Gastrocnemius medialis (tissue), 4 donors: ENCODE results near the gene SPR. TPM values are rescaled to one million over a fixed set of nuclear protein-coding genes. Genes with fewer than 3 reads are reported as not detected.

Source experiments
- ATAC-seq, 2 donors: fragments of 150-250 bp; one replicate each; pipeline ENCODE4 v1.9.1; 2016
- DNase-seq, 2 donors: peaks; one replicate each; pipeline ENCODE4 v3.0.0-alpha.2; 2019
- H3K27ac ChIP-seq, 4 donors: fragments of 200-600 bp; sonication (generic); 1 replicate in 1 of 4; 2 replicates in 3 of 4; pipeline ENCODE4 v1.5.1; 2016 to 2018; ENCODE audit warnings: mild to moderate bottlenecking in 2 of 4, moderate library complexity in 1 of 4
- H3K27me3 ChIP-seq, 3 donors: fragments of 200-600 bp; sonication (generic) in 2 of 3; 1 replicate in 1 of 3; 2 replicates in 2 of 3; pipeline versions ENCODE4 v1.5.1 to v1.6.0; 2016 to 2019; ENCODE audit warnings: mild to moderate bottlenecking in 1 of 3, moderate library complexity in 1 of 3
- H3K36me3 ChIP-seq, 2 donors: fragments of 200-600 bp; sonication (generic) in 1 of 2; one replicate each; pipeline ENCODE4 v1.5.1; 2017 to 2018
- H3K4me1 ChIP-seq, 2 donors: fragments of 200-600 bp; sonication (generic) in 1 of 2; one replicate each; pipeline ENCODE4 v1.5.1; 2016 to 2017; ENCODE audit warnings: mild to moderate bottlenecking in 2 of 2
- H3K4me3 ChIP-seq, 4 donors: fragments of 200-600 bp; sonication (generic) in 3 of 4; 1 replicate in 1 of 4; 2 replicates in 3 of 4; pipeline ENCODE4 v1.5.1; 2016 to 2019; ENCODE audit warnings: mild to moderate bottlenecking in 2 of 4
- H3K9me3 ChIP-seq, 3 donors: fragments of 200-600 bp; sonication (generic) in 2 of 3; 1 replicate in 1 of 3; 2 replicates in 2 of 3; pipeline ENCODE4 v1.5.1; 2016 to 2019
- CTCF ChIP-seq, 5 experiments: fragments of 450-650 bp in 3 of 5; fragments of 200-600 bp in 2 of 5; sonication (generic) in 2 of 5; IDR thresholded peaks in 4 of 5; conservative IDR thresholded peaks in 1 of 5; 1 replicate in 4 of 5; 2 replicates in 1 of 5; pipeline ENCODE4 v1.5.1; 2016 to 2019; ENCODE audit warnings: antibody characterized with exemption in 5 of 5, mild to moderate bottlenecking in 3 of 5, moderate library complexity in 3 of 5
- POLR2A ChIP-seq, 2 donors: fragments of 450-650 bp; IDR thresholded peaks; one replicate each; pipeline ENCODE4 v1.6.1; 2017; ENCODE audit warnings: antibody characterized with exemption in 2 of 2, mild to moderate bottlenecking in 2 of 2, moderate library complexity in 2 of 2
- in situ Hi-C, 4 donors: fragments of 200-750 bp; cut with MboI; loops; one replicate each; pipeline versions ENCODE4 v1.15.0 to v1.8.0; 2017; ENCODE audit warnings: low sequenced_read_pairs in 4 of 4
- intact Hi-C: fragments of 100-400 bp; cut with DNase I; formaldehyde crosslinking; loops from one replicate; pipeline ENCODE4 v1.15.1; 2023; ENCODE audit warnings: low total_unique reads
- total RNA-seq, 4 donors: library from RNA; depleted of rRNA; stranded (reverse); fragments of >200 nt; gene quantifications; one replicate each; pipeline versions ENCODE4 v1.1.0 to v1.2.3, GENCODE V29; 2016

The SPR gene
- total RNA-seq, 4 donors from 2014 or later: 22.8 to 71.0 (median 33.6) TPM

- intact Hi-C loops (no loop called here), in situ Hi-C loops (no loop called here)
- Histone ChIP-seq H3K4me3 (no peak overlapping the region), H3K27me3 (peaks cover 4 to 11% (median 8%) of the 10 kb centered on the region in 3 donors), H3K4me1 (peaks cover 0 to 8% of the 10 kb centered on the region in 2 donors), H3K36me3 (no peaks in the 10 kb centered on the region), H3K9me3 (no peaks in the 10 kb centered on the region), H3K27ac (no peak overlapping the region)
- ATAC-seq: no peak
- TF ChIP-seq CTCF (IDR thresholded peaks at IDR 0.05 in 4 of 5, conservative IDR thresholded peaks at IDR 0.05 in 1 of 5) (no peak), POLR2A (IDR thresholded peaks at IDR 0.05) (no peak)
- no peak for DNase-seq
Measured at GRCh38 chr2:72864500-72864899, 22.7 kb upstream of the SPR start.

- H3K27me3 ChIP-seq: peaks cover 0 to 3% (median 0%) of the 10 kb centered on the region in 3 donors
Measured at GRCh38 chr2:72871060-72871459, 16.1 kb upstream of the SPR start.

GRCh38 chr2:72871880-72872279, 15.3 kb upstream of the SPR start:
- no peaks in the 10 kb centered on the region for H3K36me3 ChIP-seq
- no peak for TF ChIP-seq CTCF (IDR thresholded peaks at IDR 0.05 in 4 of 5, conservative IDR thresholded peaks at IDR 0.05 in 1 of 5)
- TF ChIP-seq POLR2A (IDR thresholded peaks at IDR 0.05): no peak
- in situ Hi-C loops (no loop called here), intact Hi-C loops (no loop called here)
- DNase-seq (no peak), ATAC-seq (no peak)
- no peaks in the 10 kb centered on the region for H3K9me3 ChIP-seq
- no peaks in the 10 kb centered on the region for H3K4me1 ChIP-seq
- peaks cover 0 to 3% (median 0%) of the 10 kb centered on the region in 3 donors for H3K27me3 ChIP-seq
- no peak overlapping the region for H3K27ac ChIP-seq
- no peak overlapping the region for H3K4me3 ChIP-seq

More at GRCh38 chr2:72871060-72871459, 16.1 kb upstream of the SPR start:
- no peak overlapping the region for H3K4me3 ChIP-seq
- in situ Hi-C loops (no loop called here), intact Hi-C loops (no loop called here)
- H3K4me1 ChIP-seq: no peaks in the 10 kb centered on the region
- no peak for DNase-seq
- TF ChIP-seq POLR2A (IDR thresholded peaks at IDR 0.05): no peak
- no peak for TF ChIP-seq CTCF (IDR thresholded peaks at IDR 0.05 in 4 of 5, conservative IDR thresholded peaks at IDR 0.05 in 1 of 5)
- no peaks in the 10 kb centered on the region for H3K36me3 ChIP-seq
- no peak for ATAC-seq
- no peaks in the 10 kb centered on the region for H3K9me3 ChIP-seq
- H3K27ac ChIP-seq: no peak overlapping the region

DNA sequence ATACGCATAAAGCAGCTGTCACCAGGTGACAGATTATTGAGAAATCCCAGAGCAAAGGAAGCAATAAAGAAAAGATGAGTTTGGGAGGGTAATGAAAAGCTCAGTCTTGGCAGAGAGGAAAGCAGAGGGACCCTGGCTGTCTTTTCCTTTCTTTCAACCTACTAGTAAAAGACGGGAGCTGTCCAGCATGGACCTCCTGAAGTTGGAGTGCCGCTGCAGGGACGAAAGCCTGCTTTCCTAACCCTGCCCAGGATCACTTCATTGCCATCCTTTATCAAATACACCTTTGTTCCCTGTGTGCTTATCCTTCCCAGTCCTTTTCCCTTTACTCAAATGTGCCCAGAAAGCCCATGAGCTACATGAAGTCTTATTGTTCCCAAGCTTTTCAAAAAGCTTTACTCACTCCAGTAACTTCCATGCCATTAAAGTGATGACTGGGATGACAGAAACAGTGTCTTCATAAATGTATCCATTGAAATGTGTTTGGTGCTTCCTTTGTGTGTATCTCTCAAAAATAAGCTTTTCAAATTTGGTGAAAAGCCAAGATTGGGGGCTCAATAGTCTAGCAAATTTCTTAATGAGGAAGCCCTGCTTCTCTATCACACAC, 3.7 kb upstream of the SPR start:
- H3K4me1 ChIP-seq: peaks cover 6 to 13% of the 10 kb centered on the region in 2 donors
- intact Hi-C loops (no loop called here), in situ Hi-C loops (loop anchor here in 1 of 4 donors (25.0 kb wide), 1 partner anchor 279 kb away; no protein-coding TSS in a partner anchor)
- no peaks in the 10 kb centered on the region for H3K27me3 ChIP-seq
- no peaks in the 10 kb centered on the region for H3K36me3 ChIP-seq
- no peaks in the 10 kb centered on the region for H3K9me3 ChIP-seq
- no peak overlapping the region for H3K4me3 ChIP-seq
- H3K27ac ChIP-seq: no peak overlapping the region
- ATAC-seq (no peak), DNase-seq (no peak)
- no peak for TF ChIP-seq POLR2A (IDR thresholded peaks at IDR 0.05)
- TF ChIP-seq CTCF (IDR thresholded peaks at IDR 0.05 in 4 of 5, conservative IDR thresholded peaks at IDR 0.05 in 1 of 5): no peak
